ENCODE measurements around the gene PIGR. TPM values are rescaled to one million over a fixed set of nuclear protein-coding genes. Genes with fewer than 3 reads are reported as not detected.

Gene PIGR
- polyA plus RNA-seq, 1 donor (not counting 4 experiments of a cell fraction or from before 2014, with no cell fraction given), result 0.01 TPM

GRCh38 chr1:206961668-206962067 lies 15.4 kb upstream of the PIGR start:
- peaks cover 9% of the 10 kb centered on the region for H3K4me1 ChIP-seq (ENCODE audit: control insufficient read depth, extremely low read depth, insufficient read depth, low read length)
- H3K4me3 ChIP-seq (ENCODE audit: control insufficient read depth in 2 of 3, extremely low read depth in 1 of 3, insufficient read depth in 2 of 3, low read depth in 1 of 3, low read length in 3 of 3), result no peak overlapping the region
- H3K4me2 ChIP-seq (ENCODE audit: control insufficient read depth, extremely low read depth, insufficient read depth, low read depth, low read length), result peak overlapping the region; percentile 33
- no peaks in the 10 kb centered on the region for H3K36me3 ChIP-seq (ENCODE audit: control insufficient read depth in 2 of 2, extremely low read depth in 1 of 2, insufficient read depth in 2 of 2, low read length in 2 of 2)
- DNase-seq (ENCODE audit: low read depth, low spot score) (peak; percentile 26), FAIRE-seq (no peak)
- TF ChIP-seq EZH2 (IDR thresholded peaks at IDR 0.05; ENCODE audit: low read length), result no peak
- H4K20me1 ChIP-seq (ENCODE audit: control insufficient read depth, extremely low read depth, insufficient read depth, low read length), result no peaks in the 10 kb centered on the region
- no peak overlapping the region for H2AFZ ChIP-seq (ENCODE audit: control insufficient read depth, low read length)
- dilution Hi-C loops (cut with MboI; ENCODE audit: extremely low pct_ligation_motif_present, low sequenced_read_pairs), result no loop called here
- no peaks in the 10 kb centered on the region for H3K9me1 ChIP-seq (ENCODE audit: control insufficient read depth, extremely low read depth, insufficient read depth, low read length)
- no peak overlapping the region for H3K27ac ChIP-seq (ENCODE audit: control insufficient read depth, insufficient read depth, low read length)
- no peaks in the 10 kb centered on the region for H3K79me2 ChIP-seq (ENCODE audit: control insufficient read depth, insufficient read depth, low read length)
- H3K9me3 ChIP-seq (ENCODE audit: control insufficient read depth, low read depth, low read length), result no peaks in the 10 kb centered on the region
- no peak overlapping the region for H3K9ac ChIP-seq (ENCODE audit: control insufficient read depth, extremely low read depth, insufficient read depth, low read length)
- peaks cover 2% of the 10 kb centered on the region for H3K27me3 ChIP-seq (ENCODE audit: control insufficient read depth, extremely low read depth, insufficient read depth, low read length)

GRCh38 chr1:206960676-206961386 lies 14.6 kb upstream of the PIGR start:
- Histone ChIP-seq H2AFZ (ENCODE audit: control insufficient read depth, low read length) (no peak overlapping the region), H3K4me2 (ENCODE audit: control insufficient read depth, extremely low read depth, insufficient read depth, low read depth, low read length) (no peak overlapping the region), H3K27me3 (ENCODE audit: control insufficient read depth, extremely low read depth, insufficient read depth, low read length) (peaks cover 2% of the 10 kb centered on the region), H3K36me3 (ENCODE audit: control insufficient read depth in 2 of 2, extremely low read depth in 1 of 2, insufficient read depth in 2 of 2, low read length in 2 of 2) (no peaks in the 10 kb centered on the region), H4K20me1 (ENCODE audit: control insufficient read depth, extremely low read depth, insufficient read depth, low read length) (no peaks in the 10 kb centered on the region), H3K79me2 (ENCODE audit: control insufficient read depth, insufficient read depth, low read length) (no peaks in the 10 kb centered on the region), H3K9me1 (ENCODE audit: control insufficient read depth, extremely low read depth, insufficient read depth, low read length) (no peaks in the 10 kb centered on the region), H3K9ac (ENCODE audit: control insufficient read depth, extremely low read depth, insufficient read depth, low read length) (no peak overlapping the region), H3K9me3 (ENCODE audit: control insufficient read depth, low read depth, low read length) (no peaks in the 10 kb centered on the region), H3K4me3 (ENCODE audit: control insufficient read depth in 2 of 3, extremely low read depth in 1 of 3, insufficient read depth in 2 of 3, low read depth in 1 of 3, low read length in 3 of 3) (no peak overlapping the region), H3K27ac (ENCODE audit: control insufficient read depth, insufficient read depth, low read length) (no peak overlapping the region), H3K4me1 (ENCODE audit: control insufficient read depth, extremely low read depth, insufficient read depth, low read length) (peaks cover 9% of the 10 kb centered on the region)
- dilution Hi-C loops (cut with MboI; ENCODE audit: extremely low pct_ligation_motif_present, low sequenced_read_pairs), result no loop called here
- TF ChIP-seq CTCF (optimal IDR thresholded peaks at IDR 0.05 in 1 of 3, IDR thresholded peaks at IDR 0.05 in 1 of 3, conservative IDR thresholded peaks at IDR 0.05 in 1 of 3; ENCODE audit: extremely low read depth in 1 of 3, insufficient read depth in 2 of 3, low read length in 3 of 3) (no peak), EZH2 (IDR thresholded peaks at IDR 0.05; ENCODE audit: low read length) (no peak)
- no peak for DNase-seq (ENCODE audit: low read depth, low spot score)
- FAIRE-seq, result no peak

- Histone ChIP-seq H3K27ac (ENCODE audit: control insufficient read depth, insufficient read depth, low read length) (no peak overlapping the region), H3K27me3 (ENCODE audit: control insufficient read depth, extremely low read depth, insufficient read depth, low read length) (peaks cover 2% of the 10 kb centered on the region), H3K9me1 (ENCODE audit: control insufficient read depth, extremely low read depth, insufficient read depth, low read length) (no peaks in the 10 kb centered on the region), H3K79me2 (ENCODE audit: control insufficient read depth, insufficient read depth, low read length) (no peaks in the 10 kb centered on the region), H3K4me3 (ENCODE audit: control insufficient read depth in 2 of 3, extremely low read depth in 1 of 3, insufficient read depth in 2 of 3, low read depth in 1 of 3, low read length in 3 of 3) (no peak overlapping the region), H3K36me3 (ENCODE audit: control insufficient read depth in 2 of 2, extremely low read depth in 1 of 2, insufficient read depth in 2 of 2, low read length in 2 of 2) (no peaks in the 10 kb centered on the region), H3K4me2 (ENCODE audit: control insufficient read depth, extremely low read depth, insufficient read depth, low read depth, low read length) (no peak overlapping the region), H3K9me3 (ENCODE audit: control insufficient read depth, low read depth, low read length) (no peaks in the 10 kb centered on the region), H4K20me1 (ENCODE audit: control insufficient read depth, extremely low read depth, insufficient read depth, low read length) (no peaks in the 10 kb centered on the region), H3K9ac (ENCODE audit: control insufficient read depth, extremely low read depth, insufficient read depth, low read length) (no peak overlapping the region), H3K4me1 (ENCODE audit: control insufficient read depth, extremely low read depth, insufficient read depth, low read length) (peaks cover 9% of the 10 kb centered on the region), H2AFZ (ENCODE audit: control insufficient read depth, low read length) (no peak overlapping the region)
- DNase-seq (ENCODE audit: low read depth, low spot score) (no peak), FAIRE-seq (no peak)
- TF ChIP-seq CTCF (optimal IDR thresholded peaks at IDR 0.05 in 1 of 3, IDR thresholded peaks at IDR 0.05 in 1 of 3, conservative IDR thresholded peaks at IDR 0.05 in 1 of 3; ENCODE audit: extremely low read depth in 1 of 3, insufficient read depth in 2 of 3, low read length in 3 of 3), result no peak
- no peak for TF ChIP-seq EZH2 (IDR thresholded peaks at IDR 0.05; ENCODE audit: low read length)
- dilution Hi-C loops (cut with MboI; ENCODE audit: extremely low pct_ligation_motif_present, low sequenced_read_pairs), result no loop called here
Measured at GRCh38 chr1:206958144-206958543, 11.9 kb upstream of the PIGR start.

All from keratinocyte (primary cell).